ENCODE results near the gene SPIN3. TPM values are rescaled to one million over a fixed set of nuclear protein-coding genes. Genes with fewer than 3 reads are reported as not detected.

Gene SPIN3
- total RNA-seq, 1 experiment from 2014 or later: 13.8 TPM

- no peak overlapping the region for H3K4me3 ChIP-seq (replicated peaks in 1 of 2; ENCODE audit: low read depth in 1 of 2, low read length in 2 of 2)
- RAD21 ChIA-PET (ENCODE audit: low non-redundant PET in 1 of 2, low total read pairs in 2 of 2, uncharacterized antibody in 2 of 2, unreplicated experiment in 2 of 2): no interaction called here
- no peaks in the 10 kb centered on the region for H3K9me3 ChIP-seq (ENCODE audit: control insufficient read depth in 1 of 2, insufficient read depth in 1 of 2, low read depth in 1 of 2, low read length in 2 of 2)
- ATAC-seq (no peak), DNase-seq (ENCODE audit: low read depth, low spot score) (no peak)
- BruUV-seq (replicated peaks): no TSS peak
- H3K9me2 ChIP-seq (ENCODE audit: insufficient read depth): no peaks in the 10 kb centered on the region
- H2AFZ ChIP-seq (ENCODE audit: low read depth, low read length, poor library complexity, severe bottlenecking): no peak overlapping the region
- no peaks in the 10 kb centered on the region for H4K20me1 ChIP-seq (ENCODE audit: insufficient read depth)
- H3K9ac ChIP-seq (ENCODE audit: low read length): no peak overlapping the region
- no peaks in the 10 kb centered on the region for H3K36me3 ChIP-seq (ENCODE audit: control insufficient read depth in 1 of 2, insufficient read depth in 2 of 2, low read length in 2 of 2)
- POLR2A ChIA-PET: no interaction called here
- CTCF ChIA-PET: no interaction called here
- no peak overlapping the region for H3K27ac ChIP-seq (ENCODE audit: low read depth, low read length)
- no peaks in the 10 kb centered on the region for H3K27me3 ChIP-seq (ENCODE audit: insufficient read depth, low read length)
- no peak for TF ChIP-seq FOSL1 (IDR thresholded peaks at IDR 0.05; ENCODE audit: low read depth)
- TF ChIP-seq ZFX (IDR thresholded peaks at IDR 0.05): no peak
- no peak for TF ChIP-seq ZNF274 (IDR thresholded peaks at IDR 0.05; ENCODE audit: low read depth, low read length)
- no peak for TF ChIP-seq EZH2 (IDR thresholded peaks at IDR 0.05)
- no peak for TF ChIP-seq EGR1 (IDR thresholded peaks at IDR 0.05; ENCODE audit: low read depth)
- no peak for TF ChIP-seq YY1 (IDR thresholded peaks at IDR 0.05; ENCODE audit: extremely low read depth, insufficient replicate concordance, low read depth, low read length)
- no peak for TF ChIP-seq CBX3 (IDR thresholded peaks at IDR 0.05; ENCODE audit: low read depth)
- no peak for TF ChIP-seq SRF (IDR thresholded peaks at IDR 0.05; ENCODE audit: low read depth)
- no peak for TF ChIP-seq ATF3 (IDR thresholded peaks at IDR 0.05)
- TF ChIP-seq POLR2A (IDR thresholded peaks at IDR 0.05; ENCODE audit: borderline replicate concordance, extremely low read depth, insufficient read depth, insufficient read length): no peak
- TF ChIP-seq JUND (IDR thresholded peaks at IDR 0.05): no peak
- TF ChIP-seq SP1 (IDR thresholded peaks at IDR 0.05; ENCODE audit: low read depth): no peak
- TF ChIP-seq SIN3A (IDR thresholded peaks at IDR 0.05; ENCODE audit: low read depth): no peak
- no peak for TF ChIP-seq CEBPB (IDR thresholded peaks at IDR 0.05; ENCODE audit: low read depth)
- no peak for TF ChIP-seq RAD21 (IDR thresholded peaks at IDR 0.05; ENCODE audit: low read depth)
- H3K4me2 ChIP-seq (ENCODE audit: low read length): no peak overlapping the region
- intact Hi-C loops (cut with micrococcal nuclease): no loop called here
- no peaks in the 10 kb centered on the region for H3K4me1 ChIP-seq (ENCODE audit: control insufficient read depth in 1 of 2, insufficient read depth in 2 of 2, low read length in 2 of 2)
- H3K79me2 ChIP-seq (ENCODE audit: insufficient read depth, low read length): no peaks in the 10 kb centered on the region
These were observed 32.0 kb downstream of the SPIN3 start for GRCh38 chrX:56963377-56963776.

- Histone ChIP-seq H3K36me3 (ENCODE audit: control insufficient read depth in 1 of 2, insufficient read depth in 2 of 2, low read length in 2 of 2) (no peaks in the 10 kb centered on the region), H3K9me2 (ENCODE audit: insufficient read depth) (no peaks in the 10 kb centered on the region), H2AFZ (ENCODE audit: low read depth, low read length, poor library complexity, severe bottlenecking) (no peak overlapping the region), H3K4me1 (ENCODE audit: control insufficient read depth in 1 of 2, insufficient read depth in 2 of 2, low read length in 2 of 2) (peaks cover 15 to 34% of the 10 kb centered on the region in 2 experiments), H4K20me1 (ENCODE audit: insufficient read depth) (no peaks in the 10 kb centered on the region), H3K79me2 (ENCODE audit: insufficient read depth, low read length) (no peaks in the 10 kb centered on the region), H3K4me3 (replicated peaks in 1 of 2; ENCODE audit: low read depth in 1 of 2, low read length in 2 of 2) (no peak overlapping the region), H3K27me3 (ENCODE audit: insufficient read depth, low read length) (no peaks in the 10 kb centered on the region), H3K27ac (ENCODE audit: low read depth, low read length) (peak overlapping the region; percentile 45; the same call in 1 of the 2 replicates), H3K4me2 (ENCODE audit: low read length) (peak overlapping the region; percentile 59), H3K9ac (ENCODE audit: low read length) (no peak overlapping the region), H3K9me3 (ENCODE audit: control insufficient read depth in 1 of 2, insufficient read depth in 1 of 2, low read depth in 1 of 2, low read length in 2 of 2) (no peaks in the 10 kb centered on the region)
- ATAC-seq: peak; percentile 34; the same call in 1 of the 2 replicates
- intact Hi-C loops (cut with micrococcal nuclease): loop anchor here (2.0 kb wide), 1 partner anchor 47 kb away; the partner anchor contains the start of gene SPIN3
- DNase-seq (ENCODE audit: low read depth, low spot score): no peak
- peak; percentile 41; the same call in 1 of the 2 replicates for TF ChIP-seq FOSL1 (IDR thresholded peaks at IDR 0.05; ENCODE audit: low read depth)
- no peak for TF ChIP-seq EZH2phosphoT487 (IDR thresholded peaks at IDR 0.05; ENCODE audit: borderline replicate concordance)
- TF ChIP-seq CBX3 (IDR thresholded peaks at IDR 0.05; ENCODE audit: low read depth): no peak
- no peak for TF ChIP-seq POLR2A (IDR thresholded peaks at IDR 0.05; ENCODE audit: borderline replicate concordance, extremely low read depth, insufficient read depth, insufficient read length)
- TF ChIP-seq JUND (IDR thresholded peaks at IDR 0.05): peak; percentile 57; the same call in 1 of the 2 replicates
- TF ChIP-seq RAD21 (IDR thresholded peaks at IDR 0.05; ENCODE audit: low read depth): no peak
- no peak for TF ChIP-seq ATF3 (IDR thresholded peaks at IDR 0.05)
- no peak for TF ChIP-seq ELF1 (IDR thresholded peaks at IDR 0.05; ENCODE audit: borderline replicate concordance, low read depth)
- TF ChIP-seq YY1 (IDR thresholded peaks at IDR 0.05; ENCODE audit: extremely low read depth, insufficient replicate concordance, low read depth, low read length): no peak
- TF ChIP-seq CEBPB (IDR thresholded peaks at IDR 0.05; ENCODE audit: low read depth): peak; percentile 50; the same call in 1 of the 2 replicates
- no peak for TF ChIP-seq POLR2AphosphoS5 (IDR thresholded peaks at IDR 0.05; ENCODE audit: low read depth, low read length)
- no peak for TF ChIP-seq SIN3A (IDR thresholded peaks at IDR 0.05; ENCODE audit: low read depth)
- peak; percentile 63 for TF ChIP-seq TCF7L2 (IDR thresholded peaks at IDR 0.05; ENCODE audit: borderline replicate concordance, extremely low read depth, insufficient read depth, insufficient read length)
- CTCF ChIA-PET: no interaction called here
- POLR2A ChIA-PET: no interaction called here
- no TSS peak for BruUV-seq (replicated peaks)
- RAD21 ChIA-PET (ENCODE audit: low non-redundant PET in 1 of 2, low total read pairs in 2 of 2, uncharacterized antibody in 2 of 2, unreplicated experiment in 2 of 2): no interaction called here
These were observed 47.6 kb downstream of the SPIN3 start for GRCh38 chrX:56947699-56948098.
